ENCODE measurements around the gene SH3BGRL2. TPM values are rescaled to one million over a fixed set of nuclear protein-coding genes. Genes with fewer than 3 reads are reported as not detected.

Gene SH3BGRL2
- total RNA-seq, 1 donor from 2014 or later: 23.6 TPM

DNA sequence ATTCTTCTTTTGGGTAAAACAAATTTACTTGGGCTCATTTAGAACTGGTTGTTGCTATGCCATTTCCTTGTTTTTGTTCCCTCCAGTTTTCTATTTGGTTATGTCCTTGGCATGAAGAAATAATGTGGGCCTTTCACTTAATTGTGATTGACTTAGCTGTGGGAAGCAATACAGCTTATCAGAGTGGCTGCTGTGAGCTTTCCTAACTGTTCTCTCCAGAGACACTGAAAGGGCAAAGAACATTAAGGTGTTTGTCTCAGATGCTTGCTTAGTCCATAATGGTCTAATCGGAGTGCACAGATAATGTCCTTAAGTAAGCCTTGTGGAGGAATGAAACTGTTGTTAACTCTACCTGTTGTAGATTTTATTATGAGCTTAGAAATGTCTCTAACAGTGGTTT is 56.6 kb downstream of the SH3BGRL2 start:
- no peak for DNase-seq (ENCODE audit: low spot score in 2 of 2)
- FAIRE-seq: no peak

DNA sequence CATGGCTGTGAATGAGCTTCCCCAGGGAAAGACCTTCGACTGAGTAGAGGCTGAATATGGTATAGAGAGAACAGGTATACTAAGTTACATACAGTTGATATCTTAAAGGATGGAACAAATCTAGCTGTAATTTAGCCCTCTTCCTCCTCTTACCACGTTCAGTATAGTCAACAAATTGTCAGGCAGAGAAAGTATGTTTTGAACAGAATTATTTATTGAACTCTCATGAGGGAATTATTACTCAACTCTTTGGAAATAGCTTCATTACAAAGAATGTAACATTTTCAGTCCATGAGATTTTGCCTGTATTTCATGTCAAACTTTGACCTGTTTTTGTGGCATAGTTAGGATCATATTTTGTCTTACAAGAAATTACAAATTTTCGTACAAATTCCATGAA is 63.0 kb downstream of the SH3BGRL2 start:
- DNase-seq (ENCODE audit: low spot score in 2 of 2): no peak
- FAIRE-seq: no peak

DNA sequence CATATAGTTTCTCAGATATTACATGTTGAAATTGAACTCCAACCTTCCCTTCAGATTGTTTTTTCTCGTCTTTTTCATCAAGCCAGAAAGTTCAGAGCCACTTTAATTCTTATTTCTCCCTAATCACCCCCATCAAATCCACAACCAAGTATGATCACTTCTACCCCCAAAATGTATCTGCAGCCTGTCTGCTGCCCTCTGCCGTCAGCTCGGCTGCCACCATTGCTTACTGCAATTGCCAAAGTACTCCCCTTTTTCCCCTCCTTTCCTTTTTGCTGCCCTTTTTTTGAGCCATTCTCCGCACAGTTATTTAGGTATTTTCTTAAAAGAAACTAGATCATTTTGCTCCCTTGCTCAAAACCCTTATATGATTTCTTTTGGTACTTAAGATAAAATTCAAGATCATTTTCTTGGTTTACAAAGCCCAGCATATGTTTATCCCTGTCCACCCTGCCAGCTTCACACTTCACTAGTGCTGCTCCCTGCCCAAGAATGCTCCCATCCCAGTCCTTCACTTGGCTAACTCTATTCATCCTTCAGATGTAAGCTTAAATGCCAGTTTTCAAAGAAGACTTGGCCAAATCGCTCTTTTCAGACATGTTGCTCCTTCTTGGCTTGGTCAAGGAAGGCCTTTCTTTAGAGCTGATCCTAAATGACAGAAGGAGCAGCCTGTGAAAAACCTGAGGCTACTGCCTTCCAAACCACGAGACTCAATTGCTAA is 63.7 kb downstream of the SH3BGRL2 start:
- no peak for DNase-seq (ENCODE audit: low spot score in 2 of 2)
- FAIRE-seq: no peak

DNA sequence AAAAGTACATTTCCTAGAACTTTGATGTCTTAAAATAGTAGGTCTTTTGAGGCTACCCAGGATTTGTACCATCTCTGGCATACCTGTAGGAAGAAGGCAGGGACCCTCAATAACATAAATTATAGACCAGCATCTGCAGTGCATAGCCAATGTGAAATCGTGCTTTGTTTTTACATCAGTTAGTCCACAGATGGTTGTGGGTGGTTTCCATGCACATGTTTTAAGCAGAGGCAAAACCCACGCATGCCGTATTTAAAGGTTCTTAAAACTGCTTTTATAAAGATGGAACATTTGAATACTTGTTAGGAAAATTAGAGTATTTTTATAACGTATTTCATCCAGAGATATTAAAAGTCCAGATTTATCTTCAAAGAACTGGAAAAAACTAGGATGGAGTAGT is 66.3 kb downstream of the SH3BGRL2 start:
- DNase-seq (ENCODE audit: low spot score in 2 of 2) (no peak), FAIRE-seq (no peak)

DNA sequence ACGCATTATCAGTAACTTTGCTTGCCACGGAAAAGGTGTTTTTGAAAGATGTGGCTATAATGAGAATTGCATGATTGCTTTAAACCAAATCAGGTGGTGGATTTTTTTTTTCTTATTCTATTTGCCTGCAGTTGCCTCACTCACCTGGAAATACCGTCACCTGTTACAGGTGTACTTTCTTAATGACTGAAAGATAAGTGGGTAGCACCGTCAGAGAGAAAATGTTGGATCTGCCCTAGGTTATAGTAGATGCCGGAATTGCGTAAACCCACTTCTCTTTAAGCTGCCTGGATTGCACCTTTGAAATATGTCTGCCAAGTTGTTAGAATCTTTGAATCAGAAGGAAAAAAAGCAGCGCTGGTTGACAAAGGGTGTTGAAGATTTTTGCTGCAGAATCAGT is 68.5 kb downstream of the SH3BGRL2 start:
- no peak for DNase-seq (ENCODE audit: low spot score in 2 of 2)
- no peak for FAIRE-seq

DNA sequence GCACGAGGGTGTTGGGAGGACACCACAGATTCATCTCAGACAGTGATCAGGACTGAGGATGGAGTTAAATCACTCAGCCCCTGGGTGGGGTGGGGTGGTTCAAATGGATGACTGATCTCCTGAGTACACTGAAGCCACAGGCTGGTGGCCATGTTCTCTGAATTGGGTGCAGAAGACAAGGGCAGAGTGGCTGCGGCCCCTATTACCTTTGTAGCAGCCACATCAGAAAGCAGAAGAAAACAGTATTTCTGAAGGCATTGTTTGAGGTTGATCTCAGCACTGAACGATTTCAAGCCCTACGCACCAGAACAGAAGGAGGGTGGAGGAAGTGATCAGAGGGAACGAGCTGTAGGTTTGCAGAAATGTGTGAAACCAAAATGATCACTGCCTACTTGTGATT is 71.6 kb downstream of the SH3BGRL2 start:
- FAIRE-seq (no peak), DNase-seq (ENCODE audit: low spot score in 2 of 2) (no peak)

DNA sequence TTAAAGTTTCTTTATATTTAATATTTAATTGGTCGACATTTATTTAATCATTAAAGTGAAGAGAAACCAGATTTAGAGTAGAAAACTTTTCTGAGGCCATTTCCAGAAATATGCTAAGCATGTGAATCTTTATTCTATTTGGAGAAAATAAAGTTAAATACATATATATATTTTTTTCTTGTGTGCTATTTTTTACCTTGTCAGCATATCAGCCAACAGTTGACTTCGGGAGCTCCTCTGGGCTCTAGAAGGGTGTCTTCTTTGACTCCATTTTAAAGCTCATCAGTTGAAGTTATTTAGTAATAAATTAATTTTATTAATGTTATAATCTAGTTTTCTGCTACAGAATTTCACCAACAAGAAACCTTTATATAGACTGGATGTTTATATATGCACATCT is 73.1 kb downstream of the SH3BGRL2 start:
- FAIRE-seq: no peak
- DNase-seq (ENCODE audit: low spot score in 2 of 2): no peak

DNA sequence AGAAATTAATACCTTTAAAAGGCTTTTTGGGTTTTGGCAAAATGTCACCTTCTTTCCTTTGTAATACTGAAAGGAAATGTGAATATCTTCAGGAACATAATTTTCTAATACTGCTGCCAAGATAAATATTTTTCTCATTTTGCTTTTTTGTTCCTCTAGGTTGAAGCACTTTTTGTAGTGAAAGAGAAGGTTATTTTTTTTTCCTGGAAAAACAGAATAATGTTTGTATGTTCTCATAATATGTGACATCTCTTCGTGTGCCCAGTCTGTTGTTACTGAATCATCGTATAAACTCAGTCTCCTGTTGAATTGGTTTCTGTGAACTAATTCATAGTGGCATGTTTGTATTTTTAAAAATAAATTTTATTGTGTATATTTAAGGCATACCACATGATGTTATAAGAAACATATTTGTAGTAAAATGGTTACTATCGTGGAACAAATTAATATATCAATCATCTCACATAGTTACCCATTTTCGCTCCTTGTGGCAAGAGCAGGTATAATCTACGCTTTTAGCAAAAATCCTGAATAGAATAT is 74.4 kb downstream of the SH3BGRL2 start:
- DNase-seq (ENCODE audit: low spot score in 2 of 2) (no peak), FAIRE-seq (no peak)

DNA sequence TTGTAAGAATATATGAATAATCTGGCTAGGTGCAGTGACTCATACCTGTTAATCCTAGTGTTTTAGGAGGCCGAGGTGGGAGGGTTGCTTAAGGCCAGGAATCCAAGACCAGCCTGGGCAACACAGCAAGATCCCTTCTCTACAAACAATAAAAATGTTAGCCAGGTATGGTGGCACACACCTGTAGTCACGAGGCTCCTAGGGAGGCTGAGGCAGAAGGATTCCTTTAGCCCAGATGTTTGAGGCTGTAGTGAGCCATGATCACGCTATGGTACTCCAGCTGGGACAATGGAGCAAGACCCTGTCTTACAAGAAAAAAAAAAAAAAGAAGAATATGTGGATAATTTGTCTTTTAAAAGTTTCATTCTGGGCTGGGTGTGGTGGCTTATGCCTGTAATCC is 75.4 kb downstream of the SH3BGRL2 start:
- DNase-seq (ENCODE audit: low spot score in 2 of 2): no peak
- no peak for FAIRE-seq

DNA sequence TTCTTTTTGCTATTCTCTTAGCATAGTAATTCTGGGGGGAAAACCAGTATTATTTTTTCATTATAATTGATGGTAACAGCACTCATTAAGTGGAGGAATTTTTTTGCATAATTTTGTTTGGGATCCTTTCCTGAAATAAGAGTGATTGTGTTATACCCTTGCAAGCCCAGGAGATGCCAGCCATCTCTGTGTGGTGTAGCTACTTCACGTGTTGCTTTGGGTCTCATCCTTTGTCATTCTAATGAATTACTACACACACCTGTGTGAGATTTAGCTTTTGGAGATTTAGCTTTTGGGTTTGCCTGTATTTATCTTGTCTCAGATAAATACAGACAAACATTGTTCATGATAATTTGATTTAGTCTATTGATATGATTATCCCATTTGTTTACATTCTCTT is 76.5 kb downstream of the SH3BGRL2 start:
- no peak for FAIRE-seq
- DNase-seq (ENCODE audit: low spot score in 2 of 2): no peak

DNA sequence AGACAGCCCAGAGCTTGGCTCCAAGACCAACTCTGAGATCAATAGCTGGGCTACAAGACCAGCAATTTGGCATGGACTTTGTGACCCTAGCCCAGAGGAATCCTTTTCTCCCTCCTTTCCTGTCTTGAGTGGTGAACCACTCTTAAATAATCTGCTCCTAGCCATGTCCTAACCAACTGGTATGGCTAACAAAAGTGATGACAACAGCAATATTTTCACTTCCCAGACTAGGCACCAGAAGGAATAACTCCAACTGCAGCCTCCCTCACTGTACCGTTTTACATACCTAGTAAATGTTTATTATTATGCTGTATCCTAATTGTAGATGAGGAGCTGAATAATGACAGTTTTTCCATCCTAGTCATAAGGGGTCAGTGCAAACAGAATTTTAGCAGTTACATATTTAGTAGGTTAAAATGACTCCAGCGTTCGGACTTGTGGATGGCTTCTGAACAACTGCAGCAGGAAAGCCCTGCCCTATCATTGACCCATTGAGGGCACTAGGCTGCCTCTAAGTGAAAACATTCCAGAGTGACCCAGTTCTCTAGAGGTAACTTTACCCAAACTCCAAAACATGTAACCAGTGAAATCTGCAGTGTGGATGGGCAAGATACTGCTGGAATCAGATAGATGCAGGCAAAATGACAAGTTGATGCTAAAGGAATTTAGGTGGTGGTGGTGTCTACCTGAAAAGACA is 77.1 kb downstream of the SH3BGRL2 start:
- no peak for DNase-seq (ENCODE audit: low spot score in 2 of 2)
- no peak for FAIRE-seq

DNA sequence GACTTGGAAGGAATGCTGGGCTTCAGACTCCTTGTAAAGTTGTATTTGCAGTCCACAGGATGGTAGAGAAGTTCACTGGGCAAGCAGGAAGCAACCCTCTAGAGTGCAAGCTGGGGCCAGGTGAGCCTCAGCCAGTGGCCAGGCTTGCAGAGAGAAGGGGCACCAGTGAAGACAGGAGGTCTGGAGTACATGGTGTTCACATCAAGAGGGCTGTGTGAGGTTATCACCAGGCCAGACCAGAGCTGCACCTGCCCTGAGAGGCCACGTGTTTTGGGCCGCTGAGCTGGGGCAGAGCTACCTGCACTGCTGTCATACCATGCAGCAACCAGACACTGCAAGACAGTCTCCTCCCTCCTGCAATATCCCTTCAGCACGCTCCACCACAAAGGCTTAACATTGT is 79.0 kb downstream of the SH3BGRL2 start:
- DNase-seq (ENCODE audit: low spot score in 2 of 2) (no peak), FAIRE-seq (no peak)

DNA sequence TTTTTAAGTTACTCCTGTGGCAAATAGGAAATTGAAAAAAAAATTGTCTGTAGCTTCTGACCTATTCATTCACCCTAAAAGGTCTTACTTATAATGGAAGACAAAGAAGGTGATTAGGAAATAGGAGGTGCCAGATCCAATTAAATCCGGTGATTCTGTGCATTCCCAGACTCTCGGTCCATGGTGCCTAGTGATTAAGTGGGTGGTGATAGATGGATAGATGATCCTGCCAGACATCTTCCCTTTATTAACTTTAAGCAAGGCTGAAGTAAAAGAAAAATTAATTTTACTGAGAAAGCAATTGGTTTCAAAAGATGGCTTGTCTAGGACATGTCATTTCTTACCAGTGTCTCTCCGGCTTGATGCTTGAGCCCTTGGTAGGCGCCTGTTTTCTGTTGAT is 80.0 kb downstream of the SH3BGRL2 start:
- no peak for DNase-seq (ENCODE audit: low spot score in 2 of 2)
- no peak for FAIRE-seq

DNA sequence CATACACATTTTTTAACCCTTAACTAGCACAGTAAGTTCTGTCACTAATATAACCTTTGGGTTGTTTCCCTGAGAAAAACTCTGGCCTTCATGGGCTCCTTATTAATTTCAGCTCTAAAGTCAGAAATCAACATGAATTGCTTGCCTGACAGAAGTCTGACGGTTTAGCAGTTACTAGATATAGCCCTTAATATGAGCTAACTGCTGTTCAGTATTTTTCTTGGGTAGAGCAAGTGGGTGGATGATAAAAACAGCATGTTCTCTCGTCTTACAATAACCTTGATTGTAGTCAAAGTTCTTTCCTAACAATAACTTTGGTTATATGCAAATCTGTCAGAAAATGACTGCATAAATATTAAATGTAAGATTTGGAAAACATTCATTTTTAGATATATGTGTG is 81.0 kb downstream of the SH3BGRL2 start:
- DNase-seq (ENCODE audit: low spot score in 2 of 2) (no peak), FAIRE-seq (no peak)

DNA sequence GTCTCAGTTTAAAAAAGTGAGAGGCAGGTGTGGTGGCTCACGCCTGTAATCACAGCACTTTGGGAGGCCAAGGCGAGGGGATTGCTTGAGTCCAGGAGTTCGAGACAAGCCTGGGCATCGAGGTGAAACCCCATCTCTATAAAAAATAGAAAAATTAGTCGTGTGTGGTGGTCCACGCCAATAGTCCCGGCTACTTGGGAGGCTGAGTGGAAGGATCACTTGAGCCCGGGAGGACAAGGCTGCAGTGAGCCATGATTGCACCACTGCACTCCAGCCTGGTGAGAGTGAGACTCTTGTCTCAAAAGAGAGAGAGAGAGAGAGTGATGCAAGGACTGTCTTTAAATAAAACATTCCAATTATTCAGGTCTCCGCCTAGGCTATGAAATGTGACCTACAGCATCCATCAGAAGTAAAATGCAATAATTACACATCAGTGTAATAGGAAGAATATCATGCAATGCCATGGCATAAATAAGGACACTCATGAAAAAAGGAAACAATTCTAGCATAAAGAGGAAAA is 81.5 kb downstream of the SH3BGRL2 start:
- FAIRE-seq (no peak), DNase-seq (ENCODE audit: low spot score in 2 of 2) (no peak)

DNA sequence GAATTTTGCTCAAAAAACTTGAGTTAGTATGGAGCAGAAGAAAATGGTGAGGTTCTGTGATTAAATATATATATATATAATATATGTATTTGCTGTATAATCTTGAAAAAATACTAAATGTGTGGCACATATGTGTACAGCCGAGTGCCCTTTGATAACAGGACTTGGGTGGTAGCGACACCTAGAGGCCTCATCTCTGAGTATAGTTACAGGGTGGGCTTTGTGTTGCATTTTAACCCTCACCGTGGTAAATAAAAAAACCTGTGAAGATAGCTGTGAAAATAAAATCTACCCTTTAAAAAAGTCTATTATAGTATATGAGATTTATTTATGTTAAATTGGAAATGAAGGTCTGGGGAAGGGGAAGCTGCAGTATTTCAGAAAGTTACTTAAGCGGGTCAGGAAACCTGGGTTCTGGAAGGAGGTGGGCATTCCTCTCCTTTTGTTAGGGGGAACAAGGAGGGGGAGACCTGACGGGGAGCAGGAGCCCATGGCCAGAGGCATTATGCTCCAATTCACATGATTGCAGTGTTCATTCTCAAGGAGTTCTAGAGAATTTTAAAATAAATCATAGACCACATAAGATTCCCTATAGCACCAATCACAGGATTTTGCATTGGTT is 82.7 kb downstream of the SH3BGRL2 start:
- FAIRE-seq (peak; percentile 17), DNase-seq (ENCODE audit: low spot score in 2 of 2) (no peak)

DNA sequence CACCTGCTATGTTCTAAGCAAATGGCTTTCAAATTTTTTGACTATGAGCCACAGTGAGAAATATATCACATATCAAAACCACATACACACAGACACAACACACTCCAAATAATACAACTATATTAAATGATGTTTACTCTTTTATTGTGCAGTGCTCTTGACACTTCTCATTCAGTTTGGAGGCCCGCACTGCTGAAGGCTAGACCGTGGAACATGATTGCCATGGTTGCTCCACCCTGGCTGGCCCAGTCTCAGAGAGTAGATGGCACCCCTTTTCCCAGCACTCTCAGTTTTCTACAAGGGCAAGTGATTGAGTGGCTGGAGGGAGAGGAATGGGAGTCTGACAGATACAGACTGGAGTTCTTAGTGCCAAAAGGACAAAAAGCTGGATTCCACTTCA is 86.9 kb downstream of the SH3BGRL2 start:
- FAIRE-seq: no peak
- no peak for DNase-seq (ENCODE audit: low spot score in 2 of 2)

DNA sequence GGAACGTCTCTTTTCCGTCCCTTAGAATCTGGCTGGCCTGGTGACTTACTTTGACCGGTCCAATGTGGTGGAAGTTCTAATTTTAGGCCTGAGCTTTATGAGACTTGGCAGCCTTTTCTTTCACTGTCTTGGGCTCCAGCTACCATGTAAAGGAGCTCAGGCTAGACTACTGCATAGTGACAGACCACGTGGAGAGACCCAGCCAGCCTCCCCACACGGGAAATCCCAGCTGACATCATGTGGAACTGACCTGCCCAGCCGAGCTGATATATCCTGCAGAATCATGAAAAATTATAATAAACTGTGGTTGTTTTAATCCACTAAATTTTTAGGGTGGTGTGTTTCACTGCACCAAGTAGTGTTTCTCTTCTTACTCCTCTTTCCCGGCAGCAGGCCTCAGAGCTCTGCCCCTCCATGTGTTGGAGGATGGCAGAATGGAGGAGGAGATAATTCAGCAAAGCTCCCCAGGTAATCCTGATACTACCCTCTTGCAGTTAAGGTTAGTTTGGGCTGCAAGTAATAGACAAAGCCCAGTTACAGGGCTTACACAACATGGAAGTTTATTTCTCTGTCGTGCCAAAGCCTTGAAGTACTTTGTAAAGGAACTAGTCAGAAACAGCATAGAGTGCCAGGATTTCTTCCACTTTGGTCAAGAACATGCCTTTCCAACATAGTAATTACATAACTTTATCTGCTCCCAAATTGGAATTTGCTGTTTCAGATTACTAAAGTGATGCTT is 87.5 kb downstream of the SH3BGRL2 start:
- DNase-seq (ENCODE audit: low spot score in 2 of 2): no peak
- no peak for FAIRE-seq

DNA sequence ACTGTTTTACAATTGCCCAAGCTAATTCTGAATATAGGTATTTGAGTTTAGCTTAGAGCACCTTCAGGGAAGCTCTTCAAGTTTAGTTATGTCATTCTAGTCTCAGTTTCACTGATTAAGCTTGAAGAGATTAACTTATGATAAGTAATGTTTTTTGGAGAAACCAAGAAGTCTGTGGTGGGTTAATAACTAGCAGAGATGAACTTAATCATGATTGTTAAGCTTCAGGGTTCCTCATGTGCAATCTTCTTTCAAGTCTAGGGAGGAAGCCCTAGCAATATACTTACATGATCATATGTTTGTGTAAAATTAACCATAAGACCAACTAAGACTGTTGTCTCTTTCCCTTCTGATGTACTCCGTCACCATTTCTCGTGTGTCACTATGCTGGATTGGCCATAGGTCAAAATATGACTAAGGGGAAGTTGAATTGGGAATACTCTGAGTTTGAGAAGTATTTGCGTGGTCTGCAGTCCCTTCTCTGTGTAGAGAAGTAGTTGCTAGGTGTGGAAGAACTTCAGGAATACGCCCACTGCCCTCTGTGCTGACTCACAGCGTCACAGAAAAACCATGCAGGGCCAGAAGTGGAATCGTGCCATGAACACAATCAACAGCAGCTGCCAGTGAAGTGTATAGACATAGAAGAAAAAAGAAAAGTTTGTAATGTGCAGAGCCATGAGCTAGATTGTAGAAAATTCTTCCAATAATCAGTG is 88.3 kb downstream of the SH3BGRL2 start:
- FAIRE-seq (no peak), DNase-seq (ENCODE audit: low spot score in 2 of 2) (no peak)

DNA sequence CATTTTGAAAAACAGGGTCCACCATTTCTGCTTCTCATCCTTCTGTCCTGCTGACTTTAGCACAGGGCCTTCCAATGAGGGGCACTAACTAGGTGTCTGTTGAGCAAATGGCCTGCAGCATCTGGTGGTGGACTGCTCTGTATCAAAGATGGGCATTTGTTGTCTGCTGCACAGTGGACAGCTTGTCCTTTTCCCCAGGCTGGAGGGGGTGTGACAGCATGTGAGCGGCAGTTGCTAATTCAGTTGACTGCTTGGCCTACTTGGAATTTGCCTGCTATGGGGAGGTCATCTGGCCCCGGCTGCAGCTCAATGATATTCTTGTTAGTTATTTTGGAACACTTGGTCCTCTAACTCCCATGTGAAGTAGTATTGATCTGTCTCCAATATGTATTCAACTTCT is 93.7 kb downstream of the SH3BGRL2 start:
- DNase-seq (ENCODE audit: low spot score in 2 of 2) (no peak), FAIRE-seq (no peak)
